HT1080 (cell line): Measurements from ENCODE around the gene TATDN3. TPM values are rescaled to one million over a fixed set of nuclear protein-coding genes. Genes with fewer than 3 reads are reported as not detected.

Experiments used
- small RNA-seq: library from RNA; depleted of rRNA; stranded (forward); fragments of <200 nt; gene quantifications from one replicate; pipeline ENCODE3, GENCODE V24; 2014
- total RNA-seq: library from RNA; depleted of rRNA; stranded (reverse); fragments of >200 nt; shearing (Covaris generic); gene quantifications from 2 replicates; pipeline ENCODE4 v1.2.3, GENCODE V29; 2014; rRNA removed

The TATDN3 gene
- total RNA-seq, 1 experiment from 2014 or later, result 7.6 TPM

Small RNA genes lying within 50 kb of the gene (small RNA-seq; reads per million reads assigned to genes)
- gene AC104333.1 (not detected), gene AC104333.2 (not detected)

Other genes starting within 250 kb of the TATDN3 start
- gene ATF3, start 183.1 kb upstream of the TATDN3 start, total RNA-seq, result 2.6 and 4.9 TPM in 2 replicates
- 17.4 and 23.2 TPM in 2 replicates for gene BATF3, start 92.1 kb upstream of the TATDN3 start, total RNA-seq
- 52.8 and 53.7 TPM in 2 replicates for gene NSL1, start 117 bp upstream of the TATDN3 start, total RNA-seq
- not detected in 2 replicates for gene SPATA45, start 55.8 kb downstream of the TATDN3 start, total RNA-seq
- 6.9 and 7.9 TPM in 2 replicates for gene FLVCR1, start 66.4 kb downstream of the TATDN3 start, total RNA-seq
- gene VASH2, start 158.6 kb downstream of the TATDN3 start, total RNA-seq, result 0.42 and 0.43 TPM in 2 replicates
- gene ANGEL2, start 224.0 kb downstream of the TATDN3 start, total RNA-seq, result 52.8 and 55.3 TPM in 2 replicates